GM10847 (cell line): ENCODE measurements around the gene PRDM16.

Source experiments
- POLR2A ChIP-seq: IDR thresholded peaks from 2 replicates; pipeline ENCODE4 v1.6.1; 2011; ENCODE audit not compliant: insufficient read length; ENCODE audit errors: extremely low read depth

Gene PRDM16

GRCh38 chr1:3430406-3430805 is 361.4 kb downstream of the PRDM16 start:
- no peak for TF ChIP-seq POLR2A

- TF ChIP-seq POLR2A: no peak
Observed at GRCh38 chr1:3430820-3431219, 361.8 kb downstream of the PRDM16 start.

- no peak for TF ChIP-seq POLR2A
Observed at GRCh38 chr1:3431266-3431665, 362.3 kb downstream of the PRDM16 start.

GRCh38 chr1:3431686-3432085 is 362.7 kb downstream of the PRDM16 start:
- no peak for TF ChIP-seq POLR2A

- no peak for TF ChIP-seq POLR2A
Observed at GRCh38 chr1:3432306-3432705, 363.3 kb downstream of the PRDM16 start.

- no peak for TF ChIP-seq POLR2A
Observed at GRCh38 chr1:3433076-3433475, 364.1 kb downstream of the PRDM16 start.

GRCh38 chr1:3433596-3434320 is 364.8 kb downstream of the PRDM16 start:
- no peak for TF ChIP-seq POLR2A

GRCh38 chr1:3434406-3435110 is 365.6 kb downstream of the PRDM16 start:
- no peak for TF ChIP-seq POLR2A

- no peak for TF ChIP-seq POLR2A
Observed at GRCh38 chr1:3435666-3436065, 366.7 kb downstream of the PRDM16 start.

GRCh38 chr1:3436451-3436850 is 367.4 kb downstream of the PRDM16 start:
- TF ChIP-seq POLR2A: no peak

- TF ChIP-seq POLR2A: no peak
Observed at GRCh38 chr1:3436901-3437300, 367.9 kb downstream of the PRDM16 start.

- TF ChIP-seq POLR2A: no peak
Observed at GRCh38 chr1:3438661-3439180, 369.7 kb downstream of the PRDM16 start.

GRCh38 chr1:3439346-3440299 is 370.6 kb downstream of the PRDM16 start:
- no peak for TF ChIP-seq POLR2A

- TF ChIP-seq POLR2A: no peak
Observed at GRCh38 chr1:3440300-3440681, 371.3 kb downstream of the PRDM16 start.

- TF ChIP-seq POLR2A: no peak
Observed at GRCh38 chr1:3440711-3441409, 371.9 kb downstream of the PRDM16 start.
